H1 (cell line): ENCODE measurements around the gene USH1C. TPM values are rescaled to one million over a fixed set of nuclear protein-coding genes. Genes with fewer than 3 reads are reported as not detected.

Experiments used
- CTCF ChIA-PET: fragments of 300-600 bp; sonication (Branson Sonifier 250); formaldehyde crosslinking; loops from one replicate; lab custom pipeline; 2021; ENCODE audit not compliant: partially characterized antibody; lab: Charles Lee
- POLR2A ChIA-PET: fragments of 300-600 bp; sonication (Branson Sonifier 250); formaldehyde crosslinking; loops from one replicate; lab custom pipeline; 2021; ENCODE audit warnings: inconsistent platforms; ENCODE audit not compliant: partially characterized antibody; lab: Charles Lee
- DNase-seq, 2 experiments: peaks; one replicate each; pipeline versions ENCODE4 v3.0.0 to v3.0.0-alpha.2; 2010 to 2022; ENCODE audit warnings: low spot score in 2 of 2, low read depth in 1 of 2, mixed read lengths in 1 of 2
- FAIRE-seq: peaks from 2 replicates; lab custom pipeline; 2011; peaks lifted over from hg19 to GRCh38; lab: Jason Lieb, UNC
- H2AFZ ChIP-seq: 2 replicates; pipeline ENCODE4 v1.8.1; 2012; ENCODE audit warnings: low read length, inconsistent platforms
- H2AK5ac ChIP-seq: 2 replicates; pipeline ENCODE4 v1.6.1; 2013; ENCODE audit warnings: low read depth, low read length
- H2BK120ac ChIP-seq: replicated peaks from 2 replicates; pipeline ENCODE3; 2013; ENCODE audit warnings: low read depth, low read length, inconsistent platforms
- H2BK12ac ChIP-seq: 2 replicates; pipeline ENCODE4 v1.6.1; 2013; ENCODE audit warnings: low read depth, low read length
- H2BK15ac ChIP-seq: 2 replicates; pipeline ENCODE4 v1.6.1; 2013; ENCODE audit warnings: low read length
- H2BK20ac ChIP-seq: 2 replicates; pipeline ENCODE4 v1.6.1; 2013; ENCODE audit warnings: low read length
- H2BK5ac ChIP-seq: 2 replicates; pipeline ENCODE4 v1.6.1; 2013; ENCODE audit warnings: low read depth, low read length
- H3K14ac ChIP-seq: 2 replicates; pipeline ENCODE4 v1.6.1; 2013; ENCODE audit warnings: inconsistent platforms; ENCODE audit not compliant: insufficient read length
- H3K18ac ChIP-seq: 2 replicates; pipeline ENCODE4 v1.6.1; 2013; ENCODE audit warnings: low read length; ENCODE audit errors: extremely low read depth
- H3K23ac ChIP-seq: 2 replicates; pipeline ENCODE4 v1.6.1; 2013; ENCODE audit warnings: inconsistent platforms; ENCODE audit not compliant: insufficient read length
- H3K23me2 ChIP-seq: 2 replicates; pipeline ENCODE4 v1.6.1; 2013; ENCODE audit warnings: low read depth, low read length
- H3K27ac ChIP-seq: 2 replicates; pipeline ENCODE4 v1.6.1; 2011; ENCODE audit warnings: low read depth, low read length, inconsistent platforms
- H3K27me3 ChIP-seq, 4 experiments: replicated peaks in 1 of 4; 1 replicate in 1 of 4; 2 replicates in 3 of 4; pipeline versions ENCODE4 v1.6.1 to v1.8.1; 2011 to 2013; ENCODE audit warnings: low read length in 3 of 4, mild to moderate bottlenecking in 3 of 4, inconsistent platforms in 2 of 4, mixed read lengths in 2 of 4, moderate library complexity in 1 of 4; ENCODE audit not compliant: control insufficient read depth in 3 of 4, insufficient read depth in 3 of 4; ENCODE audit errors: extremely low read depth in 1 of 4
- H3K36me3 ChIP-seq, 4 experiments: 2 replicates each; pipeline versions ENCODE4 v1.6.1 to v1.8.1; 2011 to 2013; ENCODE audit warnings: mild to moderate bottlenecking in 4 of 4, low read length in 3 of 4, moderate library complexity in 2 of 4, control low read depth in 1 of 4, inconsistent platforms in 1 of 4; ENCODE audit not compliant: insufficient read depth in 4 of 4, control insufficient read depth in 2 of 4
- H3K4ac ChIP-seq: replicated peaks from 2 replicates; pipeline ENCODE3; 2013; ENCODE audit warnings: low read length, low read depth, mixed read lengths, inconsistent platforms; ENCODE audit not compliant: insufficient read length
- H3K4me1 ChIP-seq, 4 experiments: replicated peaks in 1 of 4; 1 replicate in 1 of 4; 2 replicates in 3 of 4; pipeline versions ENCODE4 v1.6.1 to v1.8.1; 2011 to 2013; ENCODE audit warnings: low read length in 3 of 4, inconsistent platforms in 2 of 4, mixed read lengths in 1 of 4; ENCODE audit not compliant: insufficient read depth in 4 of 4, control insufficient read depth in 3 of 4
- H3K4me2 ChIP-seq, 2 experiments: 2 replicates each; pipeline versions ENCODE4 v1.6.1 to v1.8.1; 2011 to 2013; ENCODE audit warnings: low read depth in 2 of 2, low read length in 2 of 2, control low read depth in 1 of 2, inconsistent platforms in 1 of 2, mild to moderate bottlenecking in 1 of 2; ENCODE audit not compliant: insufficient read depth in 1 of 2
- H3K4me3 ChIP-seq, 4 experiments: fragments of 200-600, 300-600 bp in 1 of 4; sonication (generic), shearing (Covaris generic), sonication (Bioruptor Twin) in 1 of 4; 2 replicates each; pipeline versions ENCODE4 v1.5.1 to v1.8.1; 2011 to 2016; ENCODE audit warnings: low read length in 4 of 4, low read depth in 3 of 4, control low read depth in 2 of 4, inconsistent platforms in 2 of 4, mild to moderate bottlenecking in 2 of 4, mixed read lengths in 1 of 4, moderate library complexity in 1 of 4; ENCODE audit not compliant: insufficient read depth in 2 of 4; ENCODE audit errors: extremely low read depth in 1 of 4
- H3K56ac ChIP-seq: replicated peaks from 2 replicates; pipeline ENCODE3; 2013; ENCODE audit warnings: low read depth, mild to moderate bottlenecking, mixed read lengths, low read length, inconsistent platforms; ENCODE audit not compliant: insufficient read length
- H3K79me1 ChIP-seq: 2 replicates; pipeline ENCODE4 v1.6.1; 2013; ENCODE audit warnings: low read depth, low read length, control low read depth
- H3K79me2 ChIP-seq, 2 experiments: 2 replicates each; pipeline versions ENCODE4 v1.6.1 to v1.8.1; 2012 to 2013; ENCODE audit warnings: low read length in 2 of 2, mild to moderate bottlenecking in 2 of 2, inconsistent platforms in 1 of 2; ENCODE audit not compliant: insufficient read depth in 2 of 2, control insufficient read depth in 1 of 2
- H3K9ac ChIP-seq, 4 experiments: replicated peaks in 1 of 4; 1 replicate in 1 of 4; 2 replicates in 3 of 4; pipeline versions ENCODE4 v1.6.1 to v1.8.1; 2011 to 2013; ENCODE audit warnings: low read depth in 3 of 4, low read length in 3 of 4, control low read depth in 2 of 4, mild to moderate bottlenecking in 2 of 4, moderate library complexity in 2 of 4, inconsistent platforms in 1 of 4; ENCODE audit errors: extremely low read depth in 1 of 4
- H3K9me3 ChIP-seq, 2 experiments: 2 replicates each; pipeline versions ENCODE4 v1.6.1 to v1.8.1; 2012 to 2013; ENCODE audit warnings: mild to moderate bottlenecking in 2 of 2, moderate library complexity in 2 of 2, control low read depth in 1 of 2, inconsistent platforms in 1 of 2, low read depth in 1 of 2, low read length in 1 of 2, mixed read lengths in 1 of 2; ENCODE audit not compliant: insufficient read depth in 2 of 2
- H4K20me1 ChIP-seq, 2 experiments: replicated peaks in 1 of 2; 2 replicates each; pipeline versions ENCODE3 to v1.8.1; 2011 to 2013; ENCODE audit warnings: inconsistent platforms in 2 of 2, low read length in 2 of 2, mild to moderate bottlenecking in 1 of 2; ENCODE audit not compliant: insufficient read depth in 2 of 2, control insufficient read depth in 1 of 2
- H4K5ac ChIP-seq: 2 replicates; pipeline ENCODE4 v1.6.1; 2013; ENCODE audit warnings: low read length, low read depth, mixed read lengths, inconsistent platforms; ENCODE audit not compliant: insufficient read length
- H4K8ac ChIP-seq: 2 replicates; pipeline ENCODE4 v1.8.0; 2013; ENCODE audit warnings: mild to moderate bottlenecking, moderate library complexity, low read length, inconsistent platforms; ENCODE audit not compliant: insufficient read depth; ENCODE audit errors: extremely low read depth
- H4K91ac ChIP-seq: replicated peaks from 2 replicates; pipeline ENCODE3; 2013; ENCODE audit warnings: low read length, mixed read lengths, inconsistent platforms; ENCODE audit not compliant: insufficient read length
- BRCA1 ChIP-seq: IDR thresholded peaks from 2 replicates; pipeline ENCODE4 v1.6.1; 2012; ENCODE audit warnings: low read depth, low read length, improper control_type of control experiment
- CBX8 ChIP-seq: fragments of 300-800, 300-1000 bp; sonication (generic); IDR thresholded peaks from 2 replicates; pipeline ENCODE4 v1.7.1; 2016; ENCODE audit warnings: low read depth, low read length, borderline replicate concordance
- CTBP2 ChIP-seq: IDR thresholded peaks from 2 replicates; pipeline ENCODE4 v1.7.0; 2011; ENCODE audit warnings: borderline replicate concordance, mild to moderate bottlenecking, moderate library complexity, mixed read lengths, low read length; ENCODE audit not compliant: insufficient read depth, insufficient read length
- RXRA ChIP-seq: IDR thresholded peaks from 2 replicates; pipeline ENCODE4 v1.6.1; 2011; ENCODE audit warnings: low read depth, mild to moderate bottlenecking, low read length, moderate library complexity; ENCODE audit not compliant: insufficient read depth
- SP4 ChIP-seq: IDR thresholded peaks from 2 replicates; pipeline ENCODE4 v1.6.1; 2012; ENCODE audit warnings: low read length, inconsistent platforms
- WGBS, 2 experiments: shearing (Covaris generic) in 1 of 2; methylation state at CpG; one replicate each; pipeline versions ENCODE4 v1.1.6 to v1.1.7; 2013 to 2015; ENCODE audit warnings: low lambda C conversion rate in 2 of 2, mixed read lengths in 2 of 2, inconsistent platforms in 1 of 2, low coverage in 1 of 2, missing lambda C conversion rate in 1 of 2; ENCODE audit not compliant: insufficient replicate concordance in 2 of 2, insufficient coverage in 1 of 2, insufficient read length in 1 of 2; ENCODE audit errors: extremely low coverage in 1 of 2, missing lambda C conversion rate in 1 of 2; 5-methylcytosine and 5-hydroxymethylcytosine counted together
- polyA plus RNA-seq, 7 experiments: library from polyadenylated mRNA; depleted of rRNA in 3 of 7; stranded (reverse) in 5 of 7; unstranded in 2 of 7; fragments of >200 nt in 5 of 7; fragments of 200-250 nt in 2 of 7; gene quantifications; 1 replicate in 5 of 7; 2 replicates in 1 of 7; 4 replicates in 1 of 7; pipeline versions ENCODE4 v1.2.1 to v1.2.3, GENCODE V29; 2011 to 2013; ENCODE audit warnings: missing spikeins in 2 of 7, mixed read lengths in 2 of 7
- total RNA-seq: library from RNA; stranded (reverse); fragmentation: NEBNext Ultra II Directional; extraction: Animal tissue kit (Norgen Biotek cat#: 25700); gene quantifications from 2 replicates; pipeline ENCODE4 v1.2.1, GENCODE V29; 2021
- TF ChIP-seq, protein P1 (sequence below), 3 experiments: IDR thresholded peaks; 1 replicate in 2 of 3; 2 replicates in 1 of 3; pipeline versions ENCODE4 v1.5.1 to v1.6.1; 2011; ENCODE audit warnings: low read length in 3 of 3, mild to moderate bottlenecking in 3 of 3, inconsistent platforms in 2 of 3, low read depth in 1 of 3, moderate library complexity in 1 of 3; ENCODE audit not compliant: insufficient read depth in 1 of 3; ENCODE audit errors: control extremely low read depth in 1 of 3

The USH1C gene
- total and polyA plus RNA-seq, 2 of the 8 experiments (the other 6 are each of a cell fraction or from before 2014, with no cell fraction given) = 1.3 to 1.6 TPM

DNA sequence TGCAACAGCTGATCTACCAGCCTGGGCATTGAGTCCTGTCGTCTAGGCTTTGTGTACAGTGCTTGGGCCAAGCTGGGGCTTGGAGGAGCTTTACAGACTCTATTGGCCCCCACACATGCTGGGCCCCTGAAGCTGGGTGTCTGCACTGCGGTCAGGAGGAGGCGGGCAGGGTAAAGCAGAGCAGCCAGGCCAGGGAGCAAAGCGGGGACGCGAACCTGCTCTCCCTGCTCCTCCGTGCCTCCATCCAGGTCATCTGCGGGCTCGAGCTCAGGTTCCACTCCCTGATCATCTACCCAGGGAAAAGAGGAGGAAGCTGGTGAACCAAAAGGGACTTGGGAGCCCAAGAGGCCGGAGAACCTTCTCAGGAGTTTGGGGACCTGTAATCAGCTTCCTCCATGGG, 27.0 kb downstream of the USH1C start:
- ChIA-PET CTCF (interaction anchor here (0.7 to 44.8 kb wide), 7 partner anchors 5 to 162 kb away, joined by 3 to 1414 read pairs (median 4); partner anchors contain the start of gene KCNJ11), POLR2A (interaction anchor here (1.0 kb wide), 1 partner anchor 10 kb away, joined by 3 read pairs; no protein-coding TSS in a partner anchor)
- H3K4me2 ChIP-seq = no peak overlapping the region
- WGBS, 2 experiments = 91% methylated on average over 10 of the region's 10 CpGs; no CpG with 5 or more reads in 1 of the 2 experiments
- H2BK20ac ChIP-seq = no peak overlapping the region
- no peaks in the 10 kb centered on the region for H3K9me3 ChIP-seq
- no peaks in the 10 kb centered on the region for H3K79me2 ChIP-seq
- H4K5ac ChIP-seq = no peak overlapping the region
- H4K8ac ChIP-seq = no peak overlapping the region; the same call in 1 of the 2 replicates
- H3K27me3 ChIP-seq = no peaks in the 10 kb centered on the region
- no peak overlapping the region for H3K4ac ChIP-seq
- no peaks in the 10 kb centered on the region for H3K36me3 ChIP-seq
- H2BK15ac ChIP-seq = no peak overlapping the region
- no peak overlapping the region for H3K4me3 ChIP-seq
- no peak overlapping the region for H3K23ac ChIP-seq
- H4K91ac ChIP-seq = no peak overlapping the region
- DNase-seq (no peak), FAIRE-seq (no peak)
- no peaks in the 10 kb centered on the region for H4K20me1 ChIP-seq
- no peak overlapping the region for H3K18ac ChIP-seq
- H3K23me2 ChIP-seq = no peaks in the 10 kb centered on the region
- H3K9ac ChIP-seq = no peak overlapping the region
- H2BK12ac ChIP-seq = no peak overlapping the region; the same call in 1 of the 2 replicates
- no peak overlapping the region for H3K27ac ChIP-seq
- H3K56ac ChIP-seq = no peak overlapping the region
- H2BK120ac ChIP-seq = no peak overlapping the region
- H3K14ac ChIP-seq = no peak overlapping the region
- H3K4me1 ChIP-seq = peaks cover 0 to 6% (median 3%) of the 10 kb centered on the region in 4 experiments; a peak in 6 of 7 replicates
- no peaks in the 10 kb centered on the region for H3K79me1 ChIP-seq
- H2AK5ac ChIP-seq = no peak overlapping the region
- H2AFZ ChIP-seq = no peak overlapping the region
- H2BK5ac ChIP-seq = peak overlapping the region; percentile 16; the same call in 1 of the 2 replicates
- TF ChIP-seq, protein P1, sequence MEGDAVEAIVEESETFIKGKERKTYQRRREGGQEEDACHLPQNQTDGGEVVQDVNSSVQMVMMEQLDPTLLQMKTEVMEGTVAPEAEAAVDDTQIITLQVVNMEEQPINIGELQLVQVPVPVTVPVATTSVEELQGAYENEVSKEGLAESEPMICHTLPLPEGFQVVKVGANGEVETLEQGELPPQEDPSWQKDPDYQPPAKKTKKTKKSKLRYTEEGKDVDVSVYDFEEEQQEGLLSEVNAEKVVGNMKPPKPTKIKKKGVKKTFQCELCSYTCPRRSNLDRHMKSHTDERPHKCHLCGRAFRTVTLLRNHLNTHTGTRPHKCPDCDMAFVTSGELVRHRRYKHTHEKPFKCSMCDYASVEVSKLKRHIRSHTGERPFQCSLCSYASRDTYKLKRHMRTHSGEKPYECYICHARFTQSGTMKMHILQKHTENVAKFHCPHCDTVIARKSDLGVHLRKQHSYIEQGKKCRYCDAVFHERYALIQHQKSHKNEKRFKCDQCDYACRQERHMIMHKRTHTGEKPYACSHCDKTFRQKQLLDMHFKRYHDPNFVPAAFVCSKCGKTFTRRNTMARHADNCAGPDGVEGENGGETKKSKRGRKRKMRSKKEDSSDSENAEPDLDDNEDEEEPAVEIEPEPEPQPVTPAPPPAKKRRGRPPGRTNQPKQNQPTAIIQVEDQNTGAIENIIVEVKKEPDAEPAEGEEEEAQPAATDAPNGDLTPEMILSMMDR (IDR thresholded peaks at IDR 0.05; ENCODE audit: control extremely low read depth in 1 of 3, insufficient read depth in 1 of 3, low read depth in 1 of 3, low read length in 3 of 3) = no peak
- TF ChIP-seq BRCA1 (no peak), SP4 (no peak), RXRA (no peak), CTBP2 (no peak), CBX8 (no peak)
